ENCODE measurements around the gene ARPC3. TPM values are rescaled to one million over a fixed set of nuclear protein-coding genes. Genes with fewer than 3 reads are reported as not detected.
"Not testable (repeated sequence)": the region's sequence is repeated elsewhere in the genome, so short reads cannot be mapped to it uniquely, and the experiment has no call there.

Gene ARPC3
- 54.0 TPM for total RNA-seq

DNA sequence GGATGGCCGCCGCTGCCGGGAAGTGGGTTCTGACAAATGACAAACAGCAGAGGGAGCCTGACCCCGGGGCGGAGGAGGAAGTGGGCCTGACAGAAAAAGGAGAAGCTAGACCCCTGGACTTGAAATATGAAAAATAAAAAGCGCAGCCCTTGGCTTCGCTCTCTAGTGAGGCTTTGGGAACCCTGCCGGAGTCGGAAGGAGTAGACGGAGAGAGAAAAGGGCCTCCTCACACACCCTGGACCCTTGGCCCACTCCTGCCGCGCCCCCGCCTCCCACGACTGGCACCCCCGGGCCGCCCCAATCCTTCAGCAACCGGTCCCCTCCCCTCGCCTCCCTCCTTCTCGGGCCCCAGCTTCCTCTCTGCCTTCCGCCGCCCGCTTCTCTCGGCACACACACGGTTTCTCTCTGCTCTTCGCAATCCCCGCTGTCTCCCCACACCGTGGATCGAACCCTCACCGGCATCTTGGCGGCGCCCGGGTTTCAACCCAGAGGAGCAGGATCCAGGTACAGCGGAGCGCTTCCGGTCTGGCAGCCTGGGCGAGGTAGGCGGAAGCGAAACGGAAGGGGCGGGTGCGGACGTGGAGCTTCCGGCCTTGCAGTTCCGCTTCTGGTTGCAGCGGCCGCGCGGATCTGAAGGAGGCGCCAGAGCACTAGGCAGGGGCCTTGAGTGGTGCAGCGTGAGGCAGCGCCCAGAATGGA lies at the start of gene ARPC3:
TSS of gene ARPC3 (minus strand) at position 539 of the 699 bp plus-strand sequence. CDS start at position 462, 77 bp downstream.
- peak; percentile 96 for ATAC-seq
- DNase-seq (ENCODE audit: low spot score) = peak; percentile 96

DNA sequence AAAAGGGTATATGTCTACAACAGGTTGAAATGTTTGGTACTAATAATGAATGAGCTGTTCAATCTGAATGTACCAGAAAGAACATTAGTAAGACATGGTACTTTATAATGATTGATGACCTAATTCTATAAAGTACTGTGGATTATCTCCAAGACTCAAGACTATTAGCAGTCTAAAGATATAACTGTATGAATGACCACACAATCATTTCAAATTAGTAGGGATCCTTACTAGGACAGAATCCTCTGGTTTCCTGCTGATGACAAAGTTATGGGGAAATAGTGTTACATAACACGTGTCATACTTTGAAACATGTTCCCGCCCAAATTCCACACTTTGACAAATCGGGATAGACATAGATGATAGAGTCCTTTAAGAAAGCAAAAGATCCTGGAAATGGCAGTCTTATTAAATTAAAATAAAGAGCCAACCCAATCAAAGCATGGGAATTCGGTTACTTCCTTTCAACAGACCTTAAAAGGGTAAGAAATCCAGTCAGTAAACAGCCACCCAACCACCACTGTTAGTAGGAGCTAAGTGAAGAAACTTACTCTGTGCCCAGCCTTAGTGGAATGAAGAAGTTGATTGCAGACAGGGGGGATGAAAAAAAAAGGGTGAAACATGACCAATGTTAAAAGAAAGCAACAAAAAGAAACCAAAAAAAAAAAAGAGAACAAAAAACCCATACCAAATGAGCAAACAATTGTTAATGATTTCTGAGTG lies 49.0 kb upstream of the ARPC3 start:
- ATAC-seq (no peak), DNase-seq (ENCODE audit: low spot score) (no peak)

DNA sequence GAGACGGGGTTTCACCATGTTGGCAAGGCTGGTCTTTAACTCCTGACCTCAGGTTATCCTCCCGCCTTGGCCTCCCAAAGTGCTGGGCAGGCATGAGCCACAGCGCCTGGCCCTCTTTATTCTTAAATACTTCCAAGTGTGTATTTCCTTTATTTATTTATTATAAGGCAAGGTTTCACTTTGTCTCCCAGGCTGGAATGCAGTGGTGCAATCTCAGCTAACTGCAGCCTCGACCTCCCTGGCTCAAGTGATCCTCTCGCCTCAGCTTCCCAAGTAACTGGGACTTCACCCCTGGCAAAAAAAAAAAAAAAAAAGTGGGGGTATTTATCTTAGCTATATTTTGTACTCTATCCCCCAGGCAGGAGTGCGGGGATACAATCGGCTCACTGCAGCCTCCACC lies 25.3 kb upstream of the ARPC3 start:
- DNase-seq (ENCODE audit: low spot score) = no peak
- no peak for ATAC-seq

DNA sequence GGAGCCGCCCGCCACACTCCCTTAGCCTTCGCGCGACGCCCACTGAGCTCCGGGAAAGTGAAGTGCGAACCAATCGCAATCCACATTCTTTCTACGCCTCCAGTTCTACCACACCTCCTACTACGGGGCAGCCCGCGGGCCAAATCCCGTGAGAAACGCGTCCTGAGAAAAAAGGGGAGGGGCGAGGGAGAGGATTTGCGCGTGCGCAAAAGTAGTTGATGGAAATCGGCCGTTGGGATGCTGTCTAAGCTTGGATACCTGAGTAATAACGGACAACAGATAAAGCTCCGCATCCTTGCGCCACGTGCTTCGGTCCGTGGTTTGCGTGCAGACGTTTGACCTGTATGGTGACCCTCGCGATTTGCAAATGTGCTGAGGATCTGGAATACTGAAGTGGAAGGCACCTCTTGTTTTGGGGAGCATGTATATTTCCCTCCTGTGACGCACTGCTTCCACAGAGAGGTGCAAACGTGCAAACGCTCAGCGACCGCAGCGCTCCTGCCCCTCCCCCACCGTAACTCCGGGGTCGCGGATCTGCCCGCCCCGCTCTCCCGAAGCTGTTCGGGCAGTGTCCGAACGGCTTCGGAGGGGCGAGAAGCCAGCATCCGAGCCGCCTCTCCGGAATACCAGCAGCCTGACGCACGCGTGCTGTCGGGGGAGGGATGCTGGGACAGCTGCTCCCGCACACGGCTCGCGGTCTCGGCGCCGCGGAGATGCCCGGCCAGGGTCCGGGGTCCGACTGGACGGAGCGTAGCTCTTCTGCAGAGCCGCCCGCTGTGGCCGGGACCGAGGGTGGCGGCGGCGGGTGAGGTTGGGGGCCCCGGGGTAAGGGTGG lies 18.3 kb upstream of the ARPC3 start, which contains the start of the genes FAM216A and GPN3:
TSS of gene FAM216A (plus strand) at position 632 of the 835 bp plus-strand sequence. CDS start at position 663, 31 bp downstream.
TSS of gene GPN3 (minus strand) at position 44 of the 835 bp plus-strand sequence. CDS start 54 bp downstream, outside the sequence.
- ATAC-seq = peak; percentile 91
- peak; percentile 97 for DNase-seq (ENCODE audit: low spot score)

DNA sequence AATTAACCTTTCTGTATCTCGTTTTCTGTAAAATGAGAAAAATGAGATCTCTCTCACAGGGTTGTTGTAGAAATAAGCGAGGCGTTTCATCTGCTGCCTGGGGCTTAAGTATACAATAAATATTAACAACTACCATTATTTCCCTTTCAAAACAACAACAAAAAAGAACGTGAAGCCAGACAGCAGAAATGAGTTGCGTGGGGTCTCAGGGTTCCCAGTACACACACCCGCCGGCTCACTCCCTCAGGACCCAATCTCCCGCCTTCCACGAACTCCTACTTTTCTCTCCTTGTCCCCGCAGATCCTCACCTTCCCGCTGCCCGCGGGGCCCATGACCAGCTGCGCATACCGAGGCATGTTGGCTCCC lies 17.7 kb upstream of the ARPC3 start:
- DNase-seq (ENCODE audit: low spot score) = no peak
- no peak for ATAC-seq

DNA sequence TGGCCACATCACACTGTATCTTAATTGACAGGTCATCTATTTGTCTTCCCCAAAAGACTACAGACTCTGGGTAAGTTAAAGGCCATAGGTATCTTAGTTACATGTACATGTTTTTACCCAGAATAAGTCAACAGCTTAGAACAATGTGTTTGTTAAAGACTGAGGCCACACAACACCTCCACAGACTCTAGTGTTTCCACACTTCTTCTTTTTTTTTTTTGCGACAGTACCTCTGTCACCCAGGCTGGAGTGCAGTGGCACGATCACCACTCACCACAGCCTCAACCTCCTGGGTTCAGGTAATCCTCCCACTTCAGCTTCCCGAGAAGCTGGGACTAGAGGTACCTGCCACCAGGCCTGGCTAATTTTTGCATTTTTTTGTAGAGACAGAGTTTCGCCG lies 16.7 kb upstream of the ARPC3 start:
- DNase-seq (ENCODE audit: low spot score) (no peak), ATAC-seq (no peak)

DNA sequence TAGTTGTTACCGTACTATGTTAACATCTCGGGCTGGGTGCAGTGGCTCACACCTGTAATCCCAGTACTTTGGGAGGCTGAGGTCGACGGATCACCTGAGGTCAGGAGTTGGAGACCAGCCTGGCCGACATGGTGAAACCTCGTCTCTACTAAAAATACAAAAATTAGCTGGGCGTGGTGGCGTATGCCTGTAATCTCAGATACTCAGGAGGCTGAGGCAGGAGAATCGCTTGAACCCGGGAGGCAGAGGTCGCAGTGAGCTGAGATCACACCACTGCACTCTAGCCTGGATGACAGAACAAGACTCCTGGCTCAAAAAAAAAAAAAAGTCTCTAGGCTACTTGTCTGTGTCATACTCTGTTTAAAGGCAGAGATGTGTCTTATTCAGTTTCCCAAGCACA lies 15.6 kb upstream of the ARPC3 start:
- DNase-seq (ENCODE audit: low spot score); ATAC-seq: not testable (repeated sequence)

DNA sequence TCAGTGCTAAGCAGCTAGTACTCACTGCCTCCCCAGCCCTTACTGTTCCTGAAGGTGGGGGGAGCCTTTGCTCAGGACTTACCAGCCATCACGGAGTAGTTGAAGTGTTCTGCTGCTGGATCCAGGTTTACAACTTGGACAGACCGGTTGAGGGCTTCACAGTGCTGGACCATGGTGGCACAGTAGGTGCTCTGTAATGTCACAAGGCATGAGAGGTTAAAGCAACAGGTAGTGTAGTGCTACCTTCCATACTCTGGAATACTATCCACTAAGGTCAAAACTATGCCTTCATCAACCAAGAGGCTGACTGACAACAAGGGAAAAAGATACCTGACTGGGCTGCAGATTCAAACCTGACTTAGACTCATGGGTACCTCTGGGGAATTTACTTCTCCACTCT lies 14.9 kb upstream of the ARPC3 start:
- ATAC-seq (no peak), DNase-seq (ENCODE audit: low spot score) (no peak)

DNA sequence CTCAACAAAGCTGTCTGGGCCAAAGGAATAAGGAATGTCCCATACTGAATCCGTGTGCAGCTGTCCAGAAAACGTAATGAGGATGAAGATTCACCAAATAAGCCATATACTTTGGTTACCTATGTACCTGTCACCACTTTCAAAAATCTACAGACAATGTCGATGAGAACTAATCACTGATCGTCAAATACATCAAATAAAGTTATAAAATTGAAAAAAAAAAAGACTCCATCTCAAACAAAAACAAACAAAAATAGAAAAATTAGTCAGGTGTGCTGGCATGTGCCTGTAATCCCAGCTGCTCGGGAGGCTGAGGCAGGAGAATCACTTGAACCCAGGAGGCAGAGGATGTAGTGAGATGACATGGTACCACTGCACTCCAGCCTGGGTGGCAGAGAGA lies 11.1 kb upstream of the ARPC3 start:
- ATAC-seq; DNase-seq (ENCODE audit: low spot score): not testable (repeated sequence)

DNA sequence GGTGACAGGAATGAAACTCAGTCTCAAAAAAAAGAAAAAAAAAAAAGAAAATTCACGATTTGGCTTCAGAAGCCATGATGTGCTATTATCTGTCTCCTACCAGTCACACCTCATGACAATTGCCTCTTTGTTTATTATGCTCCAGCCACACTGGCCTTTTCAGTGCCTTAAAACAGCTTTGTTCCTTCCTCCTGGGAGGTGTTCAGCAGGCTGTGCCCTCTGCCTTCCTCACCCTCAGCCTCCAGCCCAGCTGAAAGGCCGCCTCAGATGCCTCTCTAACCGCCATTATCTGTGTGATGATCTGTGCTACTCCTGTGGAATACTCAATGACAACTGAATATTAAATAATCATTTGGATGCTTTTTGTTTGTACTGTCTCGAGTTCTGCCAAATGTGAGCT lies 8.6 kb upstream of the ARPC3 start:
- no peak for ATAC-seq

DNA sequence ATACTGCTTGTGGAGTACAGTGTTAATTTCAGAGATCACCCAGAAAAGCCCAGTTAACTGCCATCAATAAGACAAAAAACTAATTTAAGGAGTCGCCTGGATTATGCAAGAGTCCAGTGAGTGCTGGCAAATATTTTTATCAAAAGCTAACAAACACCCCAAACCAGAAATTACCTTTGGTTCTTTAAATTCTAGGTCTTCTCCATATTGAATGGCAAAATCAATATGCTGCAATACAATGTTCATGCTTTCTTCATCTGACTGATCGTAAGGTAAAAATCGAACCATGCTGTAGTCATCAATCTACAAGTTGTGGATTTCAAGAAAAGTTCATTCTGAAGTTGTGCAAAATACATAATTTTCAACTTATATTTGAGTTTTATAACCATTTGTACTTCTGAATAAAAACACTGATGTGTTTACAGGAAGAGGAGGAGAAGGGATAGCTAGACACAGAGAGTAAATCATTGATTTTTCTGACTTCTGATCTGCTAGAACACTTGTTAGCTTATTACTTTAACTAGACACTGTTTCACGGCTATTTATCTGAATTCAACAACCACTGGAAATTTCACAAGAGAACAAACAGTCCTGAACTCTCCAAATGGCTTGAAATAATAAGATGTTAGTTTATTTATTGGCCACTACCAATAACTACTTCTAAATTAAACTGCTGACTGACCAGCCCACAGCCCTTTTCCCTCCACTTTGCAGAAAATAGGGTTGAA lies 3.6 kb upstream of the ARPC3 start:
- DNase-seq (ENCODE audit: low spot score) (no peak), ATAC-seq (peak; percentile 25)

More for the DNA sequence above, 8.6 kb upstream of the ARPC3 start:
- DNase-seq (ENCODE audit: low spot score) = no peak

DNA sequence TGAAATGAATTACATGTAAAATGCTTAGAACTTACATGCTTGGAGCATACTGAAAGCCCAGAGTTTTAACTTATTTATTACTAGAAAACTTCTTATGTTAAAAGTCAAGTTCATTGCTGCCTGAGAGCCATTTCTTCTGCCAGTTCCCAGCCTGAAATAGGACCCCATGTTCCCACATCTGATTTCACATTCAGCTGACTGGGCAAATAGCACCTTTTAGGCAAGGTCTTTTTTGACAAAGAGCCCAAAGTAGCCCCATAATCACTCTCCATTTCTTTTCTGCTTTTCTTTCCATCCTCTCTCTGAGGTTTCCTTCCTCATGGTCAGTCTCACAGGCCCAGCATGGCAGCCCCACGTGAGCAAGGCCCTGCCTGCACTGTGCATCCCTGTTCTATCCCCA lies 1.1 kb upstream of the ARPC3 start:
- DNase-seq (ENCODE audit: low spot score) (no peak), ATAC-seq (no peak)

DNA sequence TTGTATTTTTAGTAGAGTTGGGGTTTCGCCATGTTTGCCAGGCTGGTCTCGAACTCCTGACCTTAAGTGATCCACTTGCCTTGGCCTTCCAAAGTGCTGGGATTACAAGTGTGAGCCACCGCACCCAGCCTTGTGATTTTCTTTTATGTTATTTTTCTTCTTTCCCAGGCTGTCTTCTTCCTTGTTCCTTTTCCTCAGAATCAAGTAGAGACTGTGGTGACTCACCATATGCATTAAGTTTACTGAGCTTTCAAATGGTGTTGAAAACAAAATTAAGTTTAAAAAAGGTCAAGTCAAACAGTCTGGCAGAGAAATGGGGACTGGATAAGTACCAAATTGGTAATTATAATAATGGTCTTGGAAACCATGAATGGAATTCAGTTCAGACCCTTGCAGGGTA lies 5.7 kb downstream of the ARPC3 start:
- DNase-seq (ENCODE audit: low spot score) (no peak), ATAC-seq (no peak)

DNA sequence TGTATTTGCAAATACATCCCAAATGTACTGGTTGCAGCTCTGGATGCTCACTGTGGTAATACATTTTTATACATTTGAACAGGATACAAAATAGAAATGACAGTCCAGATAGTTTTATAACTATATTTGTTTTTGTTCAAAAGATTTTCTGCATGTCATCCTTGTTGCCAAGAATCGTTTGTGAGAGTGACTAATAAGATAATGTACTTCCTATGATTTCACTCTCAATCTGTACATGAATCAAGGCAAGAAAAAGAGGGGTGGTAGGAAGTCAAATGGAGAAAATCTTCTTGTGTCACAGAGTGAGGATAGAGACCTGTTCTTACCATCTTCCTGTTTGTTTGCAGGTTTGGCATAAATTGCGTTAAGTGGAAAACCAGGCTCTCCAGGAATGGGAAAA lies 13.9 kb downstream of the ARPC3 start:
- ATAC-seq = no peak
- no peak for DNase-seq (ENCODE audit: low spot score)

DNA sequence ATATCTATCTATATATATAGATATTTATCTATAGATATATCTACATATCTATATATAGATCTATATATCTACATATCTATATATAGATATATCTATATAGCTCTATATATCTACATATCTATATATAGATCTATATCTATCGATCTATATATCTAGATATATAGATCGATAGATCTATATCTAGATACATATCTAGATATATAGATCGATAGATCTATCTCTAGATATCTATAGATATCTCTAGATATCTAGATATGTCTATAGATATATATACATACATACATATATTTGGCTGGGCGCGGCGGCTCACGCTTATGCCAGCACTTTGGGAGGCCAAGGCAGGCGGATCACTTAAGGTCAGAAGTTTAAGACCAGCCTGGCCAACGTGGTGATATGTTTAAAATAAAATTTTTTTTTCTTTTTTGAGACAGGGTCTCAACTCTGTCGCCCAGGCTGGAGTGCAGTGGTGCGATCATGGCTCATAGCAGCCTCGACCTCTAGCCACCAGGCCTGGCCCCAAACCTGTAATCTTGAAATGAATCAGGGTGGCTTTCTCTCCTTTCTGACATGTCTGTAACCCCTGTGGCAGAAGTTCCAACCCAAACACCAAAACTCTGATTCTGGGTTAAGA lies 18.1 kb downstream of the ARPC3 start:
- no peak for ATAC-seq
- no peak for DNase-seq (ENCODE audit: low spot score)

DNA sequence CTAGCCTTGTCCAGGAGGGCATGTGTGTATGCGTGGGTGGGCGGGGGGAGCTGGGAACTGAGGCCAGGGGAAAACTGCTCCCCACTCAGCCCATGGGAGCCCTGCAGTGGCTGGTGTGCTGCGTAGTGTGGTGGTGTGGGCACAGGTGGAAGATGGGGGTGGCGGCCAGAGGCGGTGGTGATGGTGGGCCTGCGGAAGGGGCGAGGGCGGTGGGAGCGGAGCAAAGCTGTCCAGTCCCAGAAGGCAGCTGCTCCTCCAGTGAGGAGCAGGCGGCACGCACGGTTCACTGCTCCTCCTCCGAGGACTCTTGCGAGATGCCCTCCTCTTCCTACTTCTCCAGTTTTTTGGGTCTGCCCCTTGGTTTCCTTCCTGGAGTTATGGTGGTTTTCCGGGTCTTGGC lies 20.5 kb downstream of the ARPC3 start:
- not testable (repeated sequence) for DNase-seq (ENCODE audit: low spot score); ATAC-seq

DNA sequence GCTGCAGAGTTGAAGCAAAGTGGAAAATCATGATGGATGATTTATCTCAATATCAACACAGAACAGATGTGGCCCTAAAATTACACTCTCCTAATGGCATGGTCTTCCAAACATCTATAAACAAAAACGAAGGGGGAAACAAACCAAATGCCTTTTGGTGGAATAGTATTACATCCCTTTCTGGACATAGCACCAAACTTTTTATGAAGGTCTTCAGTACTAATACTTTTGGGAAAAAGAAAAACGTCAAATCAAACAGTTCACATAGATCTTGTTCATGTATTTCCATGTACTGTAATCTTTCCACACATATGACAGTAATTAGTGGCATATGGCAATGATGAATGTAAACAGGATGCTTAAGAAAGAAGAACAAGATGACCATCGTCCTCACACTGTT lies 23.7 kb downstream of the ARPC3 start:
- DNase-seq (ENCODE audit: low spot score) (no peak), ATAC-seq (no peak)

DNA sequence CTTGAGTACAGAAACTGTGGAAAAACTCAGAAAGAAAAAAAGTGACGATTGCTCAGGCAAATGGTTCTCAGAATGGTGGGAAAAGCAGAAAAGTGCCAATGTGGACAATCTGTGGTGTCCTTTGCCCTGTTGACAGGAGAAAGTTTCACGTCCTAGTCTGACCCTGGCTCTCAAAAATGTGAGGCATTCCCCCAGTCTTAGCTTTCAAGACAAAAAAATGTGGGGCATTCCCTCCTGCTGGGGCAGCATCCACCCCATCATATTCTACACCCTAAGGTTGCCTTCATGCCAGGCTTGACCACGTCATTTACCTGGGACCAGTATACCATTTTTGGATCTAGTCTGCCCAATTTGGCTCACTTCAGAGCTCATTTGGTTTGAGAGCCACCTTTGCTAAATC lies 25.9 kb downstream of the ARPC3 start:
- ATAC-seq = no peak
- DNase-seq (ENCODE audit: low spot score) = no peak

DNA sequence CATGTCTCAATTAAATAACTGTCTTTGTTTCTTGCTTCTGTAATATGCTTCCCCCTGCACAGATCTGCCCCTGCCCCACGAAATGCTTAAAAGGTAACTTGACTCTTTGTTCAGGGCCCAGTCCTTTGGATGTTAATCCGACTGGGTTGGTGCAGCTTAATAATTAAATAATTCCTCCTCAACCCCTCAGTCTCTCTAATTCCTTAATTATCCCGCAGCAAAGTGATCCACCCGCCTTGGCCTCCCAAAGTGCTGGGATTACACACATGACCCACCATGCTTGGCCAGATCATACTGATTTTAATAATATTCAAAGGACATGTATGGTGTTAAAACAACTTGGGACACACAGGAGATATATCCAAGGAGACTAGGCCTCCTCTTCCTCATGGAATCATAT lies 28.4 kb downstream of the ARPC3 start:
- no peak for ATAC-seq
- DNase-seq (ENCODE audit: low spot score) = no peak

DNA sequence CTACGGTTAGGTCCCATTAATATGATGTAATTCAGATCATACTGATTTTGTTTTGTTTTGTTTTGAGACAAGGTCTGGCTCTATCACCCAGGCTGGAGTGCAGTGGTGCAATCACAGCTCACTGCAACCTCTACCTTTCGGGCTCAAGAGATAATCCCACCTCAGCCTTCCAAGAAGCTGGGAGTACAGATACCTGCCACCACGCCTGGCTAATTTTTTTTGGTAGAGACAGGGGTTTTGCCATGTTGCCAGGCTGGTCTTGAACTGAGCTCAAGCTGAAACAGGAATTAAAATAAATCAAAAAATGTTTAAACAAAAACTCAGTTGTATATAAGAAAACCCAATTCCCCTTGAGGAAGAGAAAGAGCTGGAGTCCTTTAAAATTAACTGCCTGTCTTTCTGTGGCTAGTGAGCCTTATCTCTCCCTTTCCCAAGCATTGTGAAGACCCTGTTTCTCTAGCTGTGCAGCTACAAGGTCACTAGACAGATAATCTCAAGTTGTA lies 28.9 kb downstream of the ARPC3 start:
- ATAC-seq = no peak
- no peak for DNase-seq (ENCODE audit: low spot score)
